ENCODE data around the gene FAM43B. TPM values are rescaled to one million over a fixed set of nuclear protein-coding genes. Genes with fewer than 3 reads are reported as not detected.

Gene FAM43B
- polyA plus RNA-seq, 3 donors = 0.28 to 1.5 (median 0.80) TPM

DNA sequence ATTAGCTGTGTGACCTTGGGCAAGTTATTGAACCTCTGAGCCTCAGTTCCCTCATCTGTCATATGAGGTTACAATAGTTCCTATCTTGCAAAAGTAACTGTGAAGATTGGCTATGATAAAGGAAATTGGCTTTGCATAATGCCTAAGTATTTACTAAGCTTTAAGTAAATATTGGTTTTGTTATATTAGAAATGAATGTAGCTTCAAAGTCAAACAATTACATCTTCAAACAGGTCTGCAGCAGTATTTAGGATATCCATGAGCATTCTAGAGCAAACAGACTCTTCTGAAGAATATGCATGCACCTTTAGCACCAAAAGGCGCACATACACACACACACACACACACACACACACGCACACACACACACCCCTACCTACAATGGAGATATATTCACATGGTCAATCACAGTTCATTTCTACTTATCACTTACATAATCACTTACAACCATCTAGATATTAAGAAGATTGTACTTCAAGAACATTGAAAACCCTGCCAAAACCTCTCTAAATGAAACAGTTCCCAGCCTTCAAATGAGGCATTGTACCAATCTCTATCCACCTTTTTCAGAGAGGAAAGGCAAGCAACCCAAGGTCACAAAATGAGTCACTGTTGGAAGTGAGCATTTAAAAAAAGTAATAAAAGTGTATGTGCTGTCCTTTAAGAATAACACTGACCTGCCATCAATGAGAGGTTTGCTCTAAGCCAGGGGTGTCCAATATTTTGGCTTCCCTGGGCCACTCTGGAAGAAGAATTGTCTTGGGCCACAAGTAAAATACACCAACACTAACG is 13.4 kb upstream of the FAM43B start:
- WGBS, 3 donors = 61 to 77% (median 75%) methylated on average over 3 of the region's 3 CpGs
- no peak overlapping the region for H3K27ac ChIP-seq (ENCODE audit: low read depth, low read length)

DNA sequence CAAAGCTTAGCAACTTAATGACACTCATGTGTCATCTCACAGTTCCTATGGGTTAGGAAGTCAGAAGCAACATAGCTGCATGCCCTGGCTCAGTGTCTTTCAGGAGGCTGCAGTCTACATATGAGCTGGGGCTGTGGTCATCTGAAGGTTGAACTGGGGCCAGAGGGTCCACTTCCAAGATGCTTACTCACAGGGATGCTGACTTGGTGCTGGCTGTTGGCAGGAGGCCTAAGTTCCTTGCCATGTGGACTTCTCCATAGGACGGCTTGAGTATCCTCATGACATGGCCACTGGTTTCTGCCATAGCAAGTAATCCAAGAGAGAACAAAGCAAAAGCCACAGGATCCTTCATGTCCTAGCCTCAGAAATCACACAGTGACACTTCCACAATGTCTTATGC is 12.1 kb upstream of the FAM43B start:
- no peak overlapping the region for H3K27ac ChIP-seq (ENCODE audit: low read depth, low read length)
- WGBS, 3 donors = 83 to 100% (median 83%) methylated on average over 1 of the region's 1 CpG

DNA sequence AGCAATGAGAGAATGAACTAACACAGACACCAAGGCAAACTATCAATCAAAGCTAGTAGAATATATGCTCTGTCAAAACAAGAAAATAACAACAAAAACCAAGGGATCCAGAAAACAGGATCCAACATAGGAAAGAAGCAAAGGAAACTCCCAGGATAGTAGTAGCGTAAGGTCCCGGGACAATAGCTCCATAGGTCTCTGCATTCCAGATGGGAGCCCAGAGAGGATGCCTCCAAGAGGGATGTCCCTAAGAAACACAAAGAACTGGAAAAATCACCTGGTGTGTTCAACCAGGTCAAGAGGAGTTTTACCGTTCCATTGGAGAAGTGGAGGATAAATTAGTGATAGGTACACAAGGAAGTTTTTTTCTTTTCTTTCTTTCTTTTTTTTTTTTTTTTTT is 5.7 kb upstream of the FAM43B start:
- WGBS, 3 donors = 83 to 91% (median 86%) methylated on average over 3 of the region's 3 CpGs
- H3K27ac ChIP-seq (ENCODE audit: low read depth, low read length) = no peak overlapping the region

DNA sequence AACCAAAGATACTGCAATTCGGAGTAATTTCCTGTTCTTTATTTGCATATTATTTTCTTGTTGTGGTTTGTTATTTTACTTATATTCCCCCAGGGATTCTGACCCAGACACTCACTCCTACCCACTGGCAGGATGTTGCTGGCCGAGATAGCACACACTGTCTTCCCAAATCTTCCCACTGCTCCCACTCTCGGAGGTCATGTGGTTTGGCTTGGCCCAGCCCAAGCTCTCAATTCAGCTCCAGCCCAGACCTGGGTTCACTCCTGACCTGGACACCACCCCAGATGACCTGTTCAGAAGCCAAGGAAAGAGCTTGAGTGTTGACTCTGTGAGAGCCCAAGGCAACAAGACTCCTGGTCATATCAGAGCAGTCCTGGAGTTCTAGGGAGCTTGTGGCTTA is 1.2 kb upstream of the FAM43B start:
- 38 to 67% (median 41%) methylated on average over 3 of the region's 3 CpGs for WGBS, 3 donors
- no peak overlapping the region for H3K27ac ChIP-seq (ENCODE audit: low read depth, low read length)

DNA sequence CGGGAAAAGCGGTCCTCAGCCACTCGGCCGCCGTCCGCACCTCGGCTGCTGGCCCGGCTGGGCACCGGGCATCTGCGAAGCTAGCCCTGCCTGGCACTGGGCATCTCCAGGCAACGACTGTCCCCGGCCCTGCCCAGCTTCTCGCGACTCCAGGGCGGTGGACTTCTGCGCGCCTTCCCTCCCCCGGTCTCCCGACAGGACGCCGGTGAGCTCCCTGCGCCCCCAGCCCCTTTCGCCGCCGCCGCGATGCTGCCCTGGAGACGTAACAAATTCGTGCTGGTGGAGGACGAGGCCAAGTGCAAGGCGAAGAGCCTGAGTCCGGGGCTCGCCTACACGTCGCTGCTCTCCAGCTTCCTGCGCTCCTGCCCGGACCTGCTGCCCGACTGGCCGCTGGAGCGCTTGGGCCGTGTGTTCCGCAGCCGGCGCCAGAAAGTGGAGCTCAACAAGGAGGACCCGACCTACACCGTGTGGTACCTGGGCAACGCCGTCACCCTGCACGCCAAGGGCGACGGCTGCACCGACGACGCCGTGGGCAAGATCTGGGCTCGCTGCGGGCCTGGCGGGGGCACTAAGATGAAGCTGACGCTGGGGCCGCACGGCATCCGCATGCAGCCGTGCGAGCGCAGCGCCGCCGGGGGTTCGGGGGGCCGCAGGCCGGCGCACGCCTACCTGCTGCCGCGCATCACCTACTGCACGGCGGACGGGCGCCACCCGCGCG is 514 bp downstream of the FAM43B start:
- 1 to 2% (median 2%) methylated on average over 66 to 82 of the region's 82 CpGs for WGBS, 3 donors
- H3K27ac ChIP-seq (ENCODE audit: low read depth, low read length) = no peak overlapping the region

DNA sequence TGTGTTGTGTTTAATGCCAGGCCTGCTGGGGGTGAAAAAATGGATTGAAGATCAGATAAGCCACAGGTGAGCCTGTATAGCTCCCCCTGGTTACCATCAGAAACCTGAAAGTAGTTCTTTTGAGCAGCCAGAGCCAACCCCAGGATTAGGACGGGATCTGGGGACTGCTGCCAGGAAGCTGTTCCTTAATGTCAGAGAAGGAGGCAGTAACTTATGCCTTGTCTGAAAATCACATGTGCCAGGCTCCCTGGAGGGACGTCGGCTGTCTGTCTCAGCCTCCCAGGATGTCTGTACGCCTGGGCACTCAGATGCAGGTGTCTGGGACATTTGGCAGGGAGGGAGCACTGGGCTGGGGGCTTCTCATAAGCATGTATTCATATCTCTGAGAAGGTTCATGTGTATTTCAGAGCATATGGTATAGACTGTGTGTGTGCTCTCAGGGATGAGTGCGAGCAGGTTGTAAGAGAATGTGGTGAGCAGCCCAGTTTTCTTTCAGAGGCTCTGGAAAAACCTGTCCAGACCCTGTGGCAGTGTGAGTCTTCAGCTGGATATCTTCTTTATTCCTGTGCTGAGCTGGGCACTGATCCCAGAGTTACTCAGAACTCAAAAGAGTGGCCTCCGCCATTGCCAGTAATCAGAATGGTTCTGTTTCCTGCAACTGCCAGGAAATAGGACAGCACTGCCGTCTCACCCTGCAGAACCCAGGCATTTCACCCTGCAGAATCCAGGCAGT is 2.8 kb downstream of the FAM43B start:
- WGBS, 3 donors = 47 to 51% (median 49%) methylated on average over 7 of the region's 7 CpGs
- no peak overlapping the region for H3K27ac ChIP-seq (ENCODE audit: low read depth, low read length)

DNA sequence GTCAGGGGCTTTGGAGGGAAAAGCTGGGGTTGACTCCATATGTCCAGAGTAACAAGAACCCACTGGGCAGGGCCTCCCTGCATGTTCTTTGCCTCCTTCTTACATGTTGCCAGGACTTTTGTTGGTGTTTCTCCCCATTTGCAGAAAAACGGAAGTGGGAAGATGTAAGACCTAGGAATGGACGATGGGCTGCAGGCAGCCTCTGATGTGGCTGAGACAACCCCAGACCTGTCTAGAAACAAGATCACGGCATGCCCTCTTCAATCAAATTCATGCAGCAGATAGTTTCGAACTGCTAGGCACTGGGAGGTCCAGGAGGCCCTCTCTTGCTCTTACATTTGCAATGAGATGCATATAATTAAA is 3.4 kb downstream of the FAM43B start:
- WGBS, 3 donors = 65 to 78% (median 67%) methylated on average over 4 of the region's 4 CpGs
- no peak overlapping the region for H3K27ac ChIP-seq (ENCODE audit: low read depth, low read length)

DNA sequence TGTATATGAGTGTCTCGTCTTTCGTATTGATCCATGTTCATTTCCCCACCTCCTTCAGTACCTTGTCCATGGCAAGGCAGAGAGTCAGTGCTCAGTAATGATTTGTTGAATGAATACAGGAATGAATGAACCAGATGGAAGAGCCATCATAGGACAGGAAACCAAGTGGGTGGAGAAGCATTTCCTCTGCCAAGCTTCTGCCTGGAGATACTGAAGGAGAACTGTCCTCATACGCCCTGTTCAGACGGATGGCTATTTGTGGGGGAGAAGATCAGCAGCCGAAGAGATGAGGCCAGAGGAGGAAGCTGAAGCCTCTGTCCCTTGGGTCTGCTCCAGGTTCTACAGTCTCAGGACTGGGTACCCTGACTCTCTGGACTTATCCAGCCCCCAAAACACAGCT is 5.8 kb downstream of the FAM43B start:
- WGBS, 3 donors = 50 to 60% (median 51%) methylated on average over 5 of the region's 5 CpGs
- no peak overlapping the region for H3K27ac ChIP-seq (ENCODE audit: low read depth, low read length)

DNA sequence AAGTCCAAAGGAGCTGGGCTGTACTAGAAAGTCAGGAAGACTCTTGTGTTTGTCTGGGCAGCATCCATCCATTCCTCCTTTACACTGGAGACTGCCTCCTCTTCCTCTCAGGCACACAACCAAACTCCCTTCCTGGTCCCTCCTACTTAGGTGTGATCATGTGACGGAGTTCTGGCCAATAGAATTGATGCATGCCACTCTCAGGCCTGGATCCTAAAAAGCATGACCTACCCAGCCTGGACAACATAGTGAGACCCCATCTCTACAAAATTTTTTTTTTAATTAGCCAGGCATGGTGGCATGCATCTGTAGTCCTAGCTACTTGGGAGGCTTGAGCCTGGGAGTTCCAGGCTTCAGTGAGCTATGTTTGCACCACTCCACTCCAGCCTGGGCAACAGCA is 8.6 kb downstream of the FAM43B start:
- H3K27ac ChIP-seq (ENCODE audit: low read depth, low read length) = no peak overlapping the region
- 50 to 100% (median 91%) methylated on average over 1 of the region's 1 CpG for WGBS, 3 donors

DNA sequence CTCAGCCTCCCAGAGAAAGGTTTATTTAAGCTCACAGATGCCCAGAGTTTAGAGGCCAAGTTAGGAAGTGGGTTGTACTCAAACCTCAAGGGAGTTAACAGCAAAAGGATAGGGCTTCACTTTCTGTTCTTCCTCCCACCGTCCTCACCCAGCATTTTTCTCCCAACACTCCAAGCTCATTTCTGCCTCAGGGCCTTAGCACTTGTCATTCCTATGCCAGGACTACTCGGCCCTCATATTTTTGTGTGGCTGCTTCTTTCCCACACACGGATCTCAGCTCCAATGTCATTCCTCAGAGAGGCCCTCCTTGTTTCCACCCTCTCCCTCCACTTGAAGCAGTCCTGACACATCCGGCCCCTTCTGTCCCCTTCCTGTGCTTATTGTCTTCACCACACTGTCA is 12.9 kb downstream of the FAM43B start:
- WGBS, 3 donors = 64 to 69% (median 67%) methylated on average over 4 of the region's 4 CpGs
- H3K27ac ChIP-seq (ENCODE audit: low read depth, low read length) = no peak overlapping the region

DNA sequence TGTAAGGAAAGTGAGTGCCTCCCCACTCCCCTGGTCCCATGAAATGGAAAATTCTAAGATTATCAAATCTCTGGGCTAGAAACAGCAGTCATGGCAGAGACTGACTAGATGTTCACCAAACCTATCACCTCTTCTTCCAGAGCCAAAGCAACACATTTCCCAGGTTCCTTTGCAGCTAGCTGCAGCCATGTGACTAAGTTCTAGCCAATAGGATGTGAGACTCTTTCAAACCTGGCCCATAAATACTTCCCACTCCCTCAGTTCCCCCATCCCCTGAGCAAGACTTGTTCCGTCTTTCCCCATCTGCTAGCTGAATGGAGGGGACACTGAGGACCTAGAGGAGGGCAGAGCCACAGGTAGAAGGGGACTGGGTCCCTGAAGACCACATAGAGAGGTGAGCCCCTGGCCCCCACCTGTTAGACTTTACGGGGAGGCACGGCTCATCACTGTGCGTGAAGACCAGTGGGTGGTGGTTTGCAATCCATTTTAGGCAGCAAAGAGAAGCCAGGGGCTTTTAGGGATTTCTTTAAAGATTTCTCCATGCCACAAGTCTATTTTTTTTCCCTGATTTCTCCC is 17.2 kb downstream of the FAM43B start:
- H3K27ac ChIP-seq (ENCODE audit: low read depth, low read length) = no peak overlapping the region
- WGBS, 3 donors = 88 to 94% (median 88%) methylated on average over 4 of the region's 4 CpGs

DNA sequence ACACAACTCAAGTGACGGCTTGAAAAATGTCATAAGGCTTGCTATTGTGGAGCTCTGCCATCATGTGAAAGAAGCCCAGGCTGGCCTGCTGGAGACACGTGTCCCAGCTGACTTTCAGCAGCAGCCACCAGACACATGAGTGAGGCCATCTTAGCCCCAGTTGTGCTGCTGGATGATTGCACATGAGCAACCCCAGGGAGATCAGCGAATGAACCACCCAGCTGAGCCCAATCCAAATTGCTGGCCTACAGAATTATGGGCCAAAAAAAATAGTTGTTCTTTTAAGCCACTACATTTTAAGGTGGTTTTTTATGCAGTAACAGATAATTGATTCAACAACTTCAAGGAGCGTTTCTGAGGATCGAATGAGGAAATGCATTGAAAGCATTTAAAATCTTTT is 19.1 kb downstream of the FAM43B start:
- H3K27ac ChIP-seq (ENCODE audit: low read depth, low read length) = no peak overlapping the region
- 73 to 80% (median 76%) methylated on average over 5 of the region's 5 CpGs for WGBS, 3 donors

DNA sequence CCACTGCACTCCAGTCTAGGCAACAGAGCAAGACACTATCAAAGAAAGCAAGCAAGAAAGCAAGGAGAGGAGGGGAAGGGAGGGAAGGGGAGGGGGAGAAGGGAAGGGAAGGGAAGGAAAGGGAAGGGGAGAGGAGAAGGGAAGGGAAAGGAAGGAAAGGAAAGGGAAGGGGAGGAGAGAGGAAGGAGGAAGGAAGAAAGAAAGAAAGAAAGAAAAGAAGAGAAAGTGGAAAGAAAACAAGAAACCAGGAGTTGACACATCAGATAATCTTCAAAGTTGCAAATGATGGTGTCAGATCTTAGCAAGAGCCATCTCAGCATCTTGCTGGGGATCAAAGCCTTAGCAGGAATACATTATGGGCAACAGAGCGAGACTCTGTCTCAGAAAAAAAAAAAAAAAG is 21.6 kb downstream of the FAM43B start:
- H3K27ac ChIP-seq (ENCODE audit: low read depth, low read length) = no peak overlapping the region
- 63 to 80% (median 70%) methylated on average over 1 of the region's 1 CpG for WGBS, 3 donors

DNA sequence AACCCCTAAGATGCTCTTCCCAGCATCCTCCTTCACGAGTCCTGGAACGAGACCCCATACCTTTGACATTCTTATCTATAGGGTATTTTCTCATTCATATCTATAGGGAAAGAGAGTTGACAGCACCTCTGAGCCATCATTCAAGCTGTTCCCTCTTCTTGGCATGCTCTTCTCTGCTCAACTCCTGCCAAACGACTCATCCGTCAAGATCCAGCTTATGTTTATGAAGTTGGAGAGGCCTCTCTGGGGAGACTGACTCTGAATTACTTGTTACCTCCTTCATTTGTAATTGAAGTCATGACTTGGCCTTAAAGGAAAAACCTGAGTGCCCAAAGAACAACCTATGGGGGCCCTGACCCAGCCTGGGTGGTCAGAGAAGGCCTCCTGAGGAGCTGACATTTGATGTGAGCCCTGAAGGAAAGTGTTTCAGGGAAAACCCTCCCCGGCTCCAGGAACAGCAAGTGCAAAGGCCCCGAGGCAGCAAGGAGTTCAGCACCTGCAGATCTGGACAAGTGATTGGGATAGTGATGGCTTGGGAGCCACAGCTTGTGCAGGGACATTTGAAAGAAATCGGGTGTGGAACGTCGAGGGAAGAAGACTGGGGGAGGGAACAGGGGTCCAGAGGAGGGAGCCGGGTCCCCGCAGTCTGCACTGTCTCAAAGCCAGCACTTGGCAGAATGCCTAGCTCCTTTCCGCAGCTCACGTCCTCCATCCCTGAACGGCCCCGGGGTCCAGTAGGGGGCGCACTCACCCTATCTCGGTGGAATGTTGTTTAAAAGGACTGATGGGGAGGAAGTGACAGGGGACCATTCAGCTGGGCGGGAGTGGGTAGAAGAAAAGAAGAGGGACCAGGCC is 22.5 kb downstream of the FAM43B start:
- 24 to 27% (median 25%) methylated on average over 18 of the region's 18 CpGs for WGBS, 3 donors

DNA sequence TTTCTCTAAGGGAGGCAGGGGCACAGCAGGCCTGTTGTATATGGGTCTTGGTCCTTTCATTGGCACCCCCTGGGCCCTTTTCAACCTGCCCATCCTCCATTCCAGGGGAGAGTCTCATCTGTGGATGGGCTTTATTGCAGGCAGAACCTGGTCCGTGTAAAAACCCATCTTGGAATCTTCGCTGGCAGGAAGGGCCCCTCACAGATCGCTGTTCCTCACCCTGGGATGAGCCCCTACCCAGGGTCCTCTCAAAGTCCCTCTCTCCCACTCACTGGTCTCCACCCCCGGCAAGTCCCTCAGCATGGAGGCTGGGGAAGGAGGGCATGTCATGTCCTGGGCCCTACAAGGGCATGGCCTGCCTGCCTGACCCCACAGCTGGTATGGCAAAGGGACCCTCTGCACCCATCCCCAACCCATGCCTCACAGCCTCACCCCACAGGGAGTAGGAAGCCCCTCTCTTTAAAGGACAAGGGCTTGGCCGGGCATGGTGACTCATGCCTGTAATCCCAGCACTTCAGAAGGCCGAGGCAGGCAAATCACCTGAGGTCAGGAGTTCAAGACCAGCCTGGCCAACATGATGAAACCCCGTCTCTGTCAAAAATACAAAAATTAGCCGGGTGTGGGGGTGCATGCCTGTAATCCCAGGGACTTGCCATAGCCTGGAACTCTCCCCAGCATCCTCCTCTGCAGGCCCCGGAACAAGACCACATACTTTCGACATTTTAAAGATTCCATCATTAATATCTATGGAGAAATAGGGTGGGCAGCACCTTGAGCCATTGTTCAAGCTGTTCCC is 23.4 kb downstream of the FAM43B start:
- WGBS, 3 donors = 67 to 80% (median 70%) methylated on average over 10 of the region's 10 CpGs
- no peak overlapping the region for H3K27ac ChIP-seq (ENCODE audit: low read depth, low read length)

More for the DNA sequence above, 22.5 kb downstream of the FAM43B start:
- no peak overlapping the region for H3K27ac ChIP-seq (ENCODE audit: low read depth, low read length)

DNA sequence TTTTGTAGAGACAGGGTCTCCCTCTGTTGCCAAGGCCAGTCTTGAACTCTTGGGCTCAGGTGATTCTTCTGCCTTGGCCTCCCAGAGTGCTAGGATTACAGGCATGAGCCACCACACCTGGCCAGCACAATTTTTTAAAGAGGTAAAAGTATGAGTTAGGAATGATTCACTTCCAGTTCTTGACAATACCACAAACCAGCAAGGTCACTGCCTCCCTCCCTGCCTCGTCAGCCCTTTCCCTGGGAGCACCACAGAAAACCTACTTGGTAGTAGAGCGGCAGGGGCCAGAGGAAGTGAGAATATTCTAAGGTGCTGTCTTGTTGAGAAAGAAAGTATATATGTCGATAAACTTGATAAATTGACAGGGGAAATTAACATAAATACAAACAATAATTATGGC is 25.7 kb downstream of the FAM43B start:
- no peak overlapping the region for H3K27ac ChIP-seq (ENCODE audit: low read depth, low read length)
- WGBS, 3 donors = 75 to 77% (median 76%) methylated on average over 3 of the region's 3 CpGs

DNA sequence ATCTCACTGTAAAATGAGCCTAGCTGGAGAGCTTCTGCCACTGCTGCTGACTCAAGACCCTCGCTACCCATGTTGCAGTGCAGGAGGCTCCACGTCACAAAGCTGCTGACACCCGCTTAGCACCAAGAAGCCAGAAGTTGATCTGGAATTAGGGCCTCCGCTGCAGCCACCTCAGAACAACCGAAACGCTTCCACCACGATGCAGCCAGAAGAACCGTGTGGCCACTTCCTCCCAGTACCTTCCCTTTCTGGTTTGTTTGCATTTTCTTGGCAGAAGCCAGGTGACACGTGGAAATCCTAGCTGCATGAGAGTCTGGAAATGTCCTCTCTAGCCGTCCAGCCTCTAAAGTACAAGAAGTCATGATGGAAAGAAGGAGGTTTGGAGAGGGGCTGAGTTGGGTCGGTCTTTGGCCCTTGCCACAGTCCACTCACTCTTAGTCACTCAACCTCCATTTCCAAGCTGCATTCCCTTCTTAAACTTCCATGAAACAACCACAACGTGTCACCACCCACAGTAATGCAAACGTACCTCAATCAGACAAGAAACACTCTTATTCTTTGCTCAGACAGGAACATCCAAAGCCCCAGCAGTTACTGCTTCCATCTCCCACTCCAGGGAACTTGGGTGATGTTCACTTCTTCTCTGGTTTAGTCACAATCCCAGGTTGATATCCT is 26.5 kb downstream of the FAM43B start:
- H3K27ac ChIP-seq (ENCODE audit: low read depth, low read length) = no peak overlapping the region
- 58 to 69% (median 64%) methylated on average over 13 of the region's 13 CpGs for WGBS, 3 donors

All from adipose tissue (tissue), 3 donors.